Uterus (tissue), 4 donors: Measurements from ENCODE around the gene FBXW8. TPM values are rescaled to one million over a fixed set of nuclear protein-coding genes. Genes with fewer than 3 reads are reported as not detected.

Source experiments
- DNase-seq, 2 donors: peaks; one replicate each; pipeline ENCODE4 v3.0.0-alpha.2; 2019 to 2020
- H3K27ac ChIP-seq, 2 donors: fragments of 200-600 bp; sonication (generic); 1 replicate in 1 of 2; 2 replicates in 1 of 2; pipeline ENCODE4 v1.5.1; 2016 to 2018
- H3K27me3 ChIP-seq, 2 donors: fragments of 200-600 bp; sonication (generic); one replicate each; pipeline ENCODE4 v1.5.1; 2018 to 2019; ENCODE audit warnings: control low read depth in 1 of 2
- H3K36me3 ChIP-seq, 2 donors: fragments of 200-600 bp; sonication (generic); one replicate each; pipeline ENCODE4 v1.5.1; 2019; ENCODE audit warnings: control low read depth in 1 of 2
- H3K4me1 ChIP-seq, 2 donors: fragments of 200-600 bp; sonication (generic); one replicate each; pipeline ENCODE4 v1.5.1; 2018 to 2019; ENCODE audit warnings: control low read depth in 1 of 2
- H3K4me3 ChIP-seq, 2 donors: fragments of 200-600 bp; sonication (generic); 1 replicate in 1 of 2; 2 replicates in 1 of 2; pipeline ENCODE4 v1.5.1; 2018 to 2019; ENCODE audit warnings: mild to moderate bottlenecking in 1 of 2
- H3K9me3 ChIP-seq, 2 donors: fragments of 200-600 bp; sonication (generic); one replicate each; pipeline ENCODE4 v1.5.1; 2019; ENCODE audit warnings: control low read depth in 1 of 2
- POLR2A ChIP-seq, 2 donors: fragments of 450-650 bp; IDR thresholded peaks; one replicate each; pipeline ENCODE4 v1.6.1; 2016; ENCODE audit warnings: antibody characterized with exemption in 2 of 2, mild to moderate bottlenecking in 1 of 2, moderate library complexity in 1 of 2
- intact Hi-C: fragments of 100-400 bp; cut with DNase I; formaldehyde crosslinking; loops from one replicate; pipeline ENCODE4 v1.15.1; 2023; ENCODE audit warnings: low total_unique reads
- total RNA-seq, 4 donors: library from RNA; depleted of rRNA in 3 of 4; stranded (reverse); fragments of >200 nt in 3 of 4; gene quantifications; one replicate each; pipeline versions ENCODE4 v1.1.0 to v1.2.4, GENCODE V29; 2014 to 2023
- TF ChIP-seq, protein P1 (sequence below), 4 experiments: fragments of 200-600 bp in 2 of 4; fragments of 450-650 bp in 2 of 4; sonication (generic) in 2 of 4; IDR thresholded peaks; one replicate each; pipeline ENCODE4 v1.5.1; 2016 to 2019; ENCODE audit warnings: antibody characterized with exemption in 4 of 4, mild to moderate bottlenecking in 2 of 4, moderate library complexity in 1 of 4
- donor health status: DM: yes; HTN: yes; CAD: no.

Gene FBXW8
- total RNA-seq, 4 donors from 2014 or later, result 5.9 to 28.0 (median 15.3) TPM

- no peak for DNase-seq
- Histone ChIP-seq H3K9me3 (no peaks in the 10 kb centered on the region), H3K4me3 (no peak within 1 kb of the TSS), H3K27ac (no peak within 1 kb of the TSS), H3K36me3 (no peaks in the 10 kb centered on the region), H3K4me1 (peaks cover 0 to 26% of the 10 kb centered on the region in 2 donors), H3K27me3 (peaks cover 14 to 31% of the 10 kb centered on the region in 2 donors)
- no peak for TF ChIP-seq POLR2A (IDR thresholded peaks at IDR 0.05)
- TF ChIP-seq, protein P1, sequence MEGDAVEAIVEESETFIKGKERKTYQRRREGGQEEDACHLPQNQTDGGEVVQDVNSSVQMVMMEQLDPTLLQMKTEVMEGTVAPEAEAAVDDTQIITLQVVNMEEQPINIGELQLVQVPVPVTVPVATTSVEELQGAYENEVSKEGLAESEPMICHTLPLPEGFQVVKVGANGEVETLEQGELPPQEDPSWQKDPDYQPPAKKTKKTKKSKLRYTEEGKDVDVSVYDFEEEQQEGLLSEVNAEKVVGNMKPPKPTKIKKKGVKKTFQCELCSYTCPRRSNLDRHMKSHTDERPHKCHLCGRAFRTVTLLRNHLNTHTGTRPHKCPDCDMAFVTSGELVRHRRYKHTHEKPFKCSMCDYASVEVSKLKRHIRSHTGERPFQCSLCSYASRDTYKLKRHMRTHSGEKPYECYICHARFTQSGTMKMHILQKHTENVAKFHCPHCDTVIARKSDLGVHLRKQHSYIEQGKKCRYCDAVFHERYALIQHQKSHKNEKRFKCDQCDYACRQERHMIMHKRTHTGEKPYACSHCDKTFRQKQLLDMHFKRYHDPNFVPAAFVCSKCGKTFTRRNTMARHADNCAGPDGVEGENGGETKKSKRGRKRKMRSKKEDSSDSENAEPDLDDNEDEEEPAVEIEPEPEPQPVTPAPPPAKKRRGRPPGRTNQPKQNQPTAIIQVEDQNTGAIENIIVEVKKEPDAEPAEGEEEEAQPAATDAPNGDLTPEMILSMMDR (IDR thresholded peaks at IDR 0.05), result no peak
- intact Hi-C loops, result no loop called here
Observed at GRCh38 chr12:116881325-116881876, 29.3 kb upstream of the FBXW8 start, which contains the start of gene HRK. Gene HRK, minus strand, starts transcription at chr12:116881441. Its CDS starts 134 bp downstream, at chr12:116881307.

DNA sequence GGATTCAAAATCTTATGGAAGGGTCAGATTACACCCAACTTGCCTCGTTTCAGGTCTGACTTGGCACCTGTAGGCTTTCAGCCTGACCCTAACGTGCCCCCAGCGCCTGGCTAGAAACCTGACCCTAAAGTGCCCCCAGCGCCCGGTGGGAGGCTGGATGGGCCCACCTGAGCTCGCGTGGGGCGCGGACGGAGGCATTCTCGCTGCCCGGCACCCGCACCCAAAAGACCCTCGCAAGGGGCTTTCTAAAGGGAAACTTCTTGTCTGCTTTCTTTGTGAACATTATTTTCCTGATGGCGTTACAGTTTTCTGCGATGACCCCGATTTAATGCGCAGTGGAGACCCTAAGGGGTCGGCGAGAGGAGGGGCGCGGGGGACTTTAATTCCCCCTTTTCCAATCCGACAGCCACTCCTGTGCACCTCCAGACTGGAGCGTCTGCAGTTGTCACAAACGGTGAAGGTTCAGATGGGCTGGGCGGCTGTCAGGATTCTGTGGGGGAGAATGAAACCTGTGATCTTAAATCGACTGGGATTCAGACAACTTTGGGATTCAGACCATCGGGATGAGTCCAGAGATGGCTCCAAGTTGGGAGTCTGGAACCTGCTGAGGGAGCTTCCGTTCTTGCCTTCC lies 28.8 kb upstream of the FBXW8 start:
- peaks cover 0 to 26% of the 10 kb centered on the region in 2 donors for H3K4me1 ChIP-seq
- H3K27ac ChIP-seq, result no peak overlapping the region
- H3K4me3 ChIP-seq, result no peak overlapping the region
- no peak for DNase-seq
- intact Hi-C loops, result no loop called here
- no peaks in the 10 kb centered on the region for H3K9me3 ChIP-seq
- H3K36me3 ChIP-seq, result no peaks in the 10 kb centered on the region
- TF ChIP-seq POLR2A (IDR thresholded peaks at IDR 0.05), result no peak
- TF ChIP-seq, protein P1 (IDR thresholded peaks at IDR 0.05), result no peak
- peaks cover 14 to 28% of the 10 kb centered on the region in 2 donors for H3K27me3 ChIP-seq

- no peak overlapping the region for H3K27ac ChIP-seq
- H3K9me3 ChIP-seq, result no peaks in the 10 kb centered on the region
- H3K4me1 ChIP-seq, result peaks cover 0 to 26% of the 10 kb centered on the region in 2 donors
- peaks cover 11 to 23% of the 10 kb centered on the region in 2 donors for H3K27me3 ChIP-seq
- intact Hi-C loops, result no loop called here
- TF ChIP-seq, protein P1 (IDR thresholded peaks at IDR 0.05), result peak in 3 of 4 experiments; percentile 9 to 26 (median 12)
- TF ChIP-seq POLR2A (IDR thresholded peaks at IDR 0.05), result no peak
- H3K4me3 ChIP-seq, result no peak overlapping the region
- DNase-seq, result no peak
- no peaks in the 10 kb centered on the region for H3K36me3 ChIP-seq
Observed at GRCh38 chr12:116882742-116883141, 28.0 kb upstream of the FBXW8 start.

DNA sequence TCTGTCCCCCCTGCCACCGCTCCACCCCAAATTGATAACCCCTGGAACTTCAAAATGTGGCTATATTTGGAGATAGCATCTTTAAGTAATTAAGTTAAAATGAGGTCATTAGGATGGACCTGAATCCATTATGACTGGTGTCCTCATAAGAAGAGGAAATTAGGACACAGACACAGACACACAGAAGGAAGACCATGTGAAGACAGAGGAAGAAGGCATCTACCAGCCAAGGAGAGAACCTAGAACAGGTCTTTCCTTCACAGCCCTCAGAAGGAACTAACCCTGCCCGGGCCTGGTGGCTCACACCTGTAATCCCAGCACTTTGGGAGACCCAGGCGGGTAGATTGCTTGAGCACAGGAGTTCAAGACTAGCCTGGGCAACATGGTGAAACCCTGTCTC lies 25.9 kb upstream of the FBXW8 start:
- no peaks in the 10 kb centered on the region for H3K9me3 ChIP-seq
- intact Hi-C loops, result no loop called here
- no peak overlapping the region for H3K27ac ChIP-seq
- H3K27me3 ChIP-seq, result peaks cover 0 to 8% of the 10 kb centered on the region in 2 donors
- no peak overlapping the region for H3K4me3 ChIP-seq
- no peaks in the 10 kb centered on the region for H3K36me3 ChIP-seq
- H3K4me1 ChIP-seq, result peaks cover 0 to 16% of the 10 kb centered on the region in 2 donors
- no peak for DNase-seq
- TF ChIP-seq, protein P1 (IDR thresholded peaks at IDR 0.05), result no peak
- no peak for TF ChIP-seq POLR2A (IDR thresholded peaks at IDR 0.05)

- Histone ChIP-seq H3K9me3 (no peaks in the 10 kb centered on the region), H3K27ac (no peak overlapping the region), H3K4me1 (peaks cover 0 to 14% of the 10 kb centered on the region in 2 donors), H3K27me3 (peaks cover 0 to 8% of the 10 kb centered on the region in 2 donors), H3K36me3 (no peaks in the 10 kb centered on the region), H3K4me3 (no peak overlapping the region)
- DNase-seq, result no peak
- intact Hi-C loops, result no loop called here
- TF ChIP-seq, protein P1 (IDR thresholded peaks at IDR 0.05), result no peak
- no peak for TF ChIP-seq POLR2A (IDR thresholded peaks at IDR 0.05)
Observed at GRCh38 chr12:116885491-116885890, 25.3 kb upstream of the FBXW8 start.
